KBM-7 (cell line): ENCODE results near the gene ACTN1.
"Not testable (repeated sequence)": the region's sequence is repeated elsewhere in the genome, so short reads cannot be mapped to it uniquely, and the experiment has no call there.

ENCODE experiments used
- DNase-seq: peaks from one replicate; pipeline ENCODE4 v3.0.0-alpha.2; 2015
- in situ Hi-C: fragments of 300-500 bp; cut with MboI; formaldehyde crosslinking; loops from 2 replicates; pipeline ENCODE4 v1.14.3; 2020; ENCODE audit warnings: low sequenced_read_pairs, low pct_unique_long_range_greater_than_20kb, mixed read lengths

Gene ACTN1

DNA sequence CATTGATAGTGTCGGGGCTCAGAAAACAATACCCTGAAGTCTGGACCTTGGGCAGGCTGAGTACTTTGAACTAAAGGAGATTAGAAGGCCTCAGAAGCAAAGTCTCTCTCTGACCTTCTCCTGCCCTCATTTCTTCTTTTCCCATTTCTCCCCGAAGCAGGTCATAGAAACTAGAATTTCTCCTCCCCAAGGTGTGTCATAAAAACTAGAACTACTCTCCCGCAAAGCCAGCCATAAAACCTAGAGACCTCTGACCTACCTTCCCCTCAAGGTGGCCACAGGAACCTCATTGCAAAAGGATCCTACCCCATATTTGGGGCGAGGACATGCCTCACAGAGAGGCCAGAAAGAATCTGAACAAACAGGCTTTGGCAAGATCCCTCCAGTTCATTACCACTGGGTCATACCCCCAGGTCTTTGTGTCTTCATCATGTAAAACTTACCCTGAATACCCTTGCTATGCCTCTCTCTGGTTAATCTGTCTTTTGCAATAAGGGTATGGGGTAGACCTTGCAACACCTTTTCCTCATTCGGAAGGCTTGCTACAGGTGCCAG, 121.5 kb downstream of the ACTN1 start:
- in situ Hi-C loops: no loop called here
- no peak for DNase-seq

DNA sequence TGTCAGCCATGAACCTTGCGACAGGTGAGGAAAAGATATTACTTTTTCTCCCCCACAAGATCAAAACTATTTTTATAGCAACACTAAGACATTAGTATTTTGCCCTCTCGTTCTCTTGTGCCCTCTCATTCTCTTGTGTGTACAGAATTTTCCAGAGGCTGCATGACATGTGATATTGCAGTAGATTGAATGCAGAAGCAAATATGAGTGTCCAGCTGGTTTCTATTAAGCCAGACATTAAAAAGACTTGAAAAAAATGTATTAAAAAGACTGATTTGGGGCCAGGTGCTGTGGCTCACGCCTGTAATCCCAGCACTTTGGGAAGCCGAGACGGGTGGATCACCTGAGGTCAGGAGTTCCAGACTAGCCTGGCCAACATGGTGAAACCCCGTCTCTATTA, 122.5 kb downstream of the ACTN1 start:
- DNase-seq: no peak
- in situ Hi-C loops: no loop called here

DNA sequence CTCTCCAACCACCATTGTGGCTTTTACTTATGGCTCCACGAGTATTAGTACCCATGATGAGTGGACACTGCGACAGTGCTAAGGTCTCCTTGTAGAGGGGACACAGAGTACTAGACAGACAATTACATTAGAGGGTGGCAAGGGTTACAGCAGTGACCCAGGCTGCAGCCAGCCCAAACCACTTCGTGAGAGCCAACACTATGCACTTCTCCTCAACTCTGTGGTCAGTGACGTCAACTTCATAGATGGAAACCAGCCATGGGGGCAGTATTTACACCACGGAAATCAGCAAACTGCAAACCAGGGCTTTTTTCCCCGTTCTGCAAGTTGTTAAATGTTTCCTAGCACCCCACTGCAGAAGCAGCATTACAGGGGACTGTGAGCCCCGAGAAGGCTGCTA, 124.7 kb downstream of the ACTN1 start:
- in situ Hi-C loops: no loop called here
- DNase-seq: no peak

DNA sequence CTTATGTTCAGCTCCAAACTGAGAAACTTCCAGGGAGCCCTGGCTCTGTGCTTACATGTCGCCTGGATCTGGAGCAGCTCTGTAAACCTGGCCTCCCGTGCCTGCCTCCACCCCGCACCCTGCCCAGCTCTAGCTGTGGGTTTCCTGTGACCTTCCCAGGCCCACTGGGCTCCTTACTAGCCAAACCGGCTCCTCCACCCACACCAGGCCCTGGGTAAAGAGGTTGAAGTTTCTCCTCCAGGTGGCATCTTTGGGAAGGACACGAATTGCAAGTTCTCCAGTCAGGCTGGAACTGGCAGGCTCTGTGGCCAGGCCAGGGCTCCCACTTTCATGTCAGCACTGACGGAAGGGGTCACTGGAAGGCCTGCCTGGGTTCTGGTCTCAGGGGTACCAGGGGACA, 125.4 kb downstream of the ACTN1 start:
- no peak for DNase-seq
- in situ Hi-C loops: no loop called here

DNA sequence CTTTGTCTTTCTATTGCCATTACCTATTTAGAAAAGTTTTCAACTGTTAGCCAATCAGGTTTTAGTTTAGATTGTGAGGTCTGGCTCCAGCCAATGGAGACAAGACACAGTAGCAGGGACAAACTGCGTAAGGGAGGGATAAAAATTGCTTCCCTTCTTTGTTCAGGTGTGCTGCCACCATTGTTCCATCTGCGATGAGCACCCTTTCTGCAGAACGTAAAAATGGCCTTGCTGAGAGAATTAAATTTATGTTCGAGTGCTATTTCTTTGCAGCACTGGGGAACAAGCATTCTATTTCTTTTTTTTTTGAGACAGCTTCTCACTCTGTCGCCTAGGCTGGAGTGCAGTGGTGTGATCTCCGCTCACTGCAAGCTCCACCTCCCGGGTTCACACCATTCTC, 126.6 kb downstream of the ACTN1 start:
- DNase-seq, in situ Hi-C loops: not testable (repeated sequence)

DNA sequence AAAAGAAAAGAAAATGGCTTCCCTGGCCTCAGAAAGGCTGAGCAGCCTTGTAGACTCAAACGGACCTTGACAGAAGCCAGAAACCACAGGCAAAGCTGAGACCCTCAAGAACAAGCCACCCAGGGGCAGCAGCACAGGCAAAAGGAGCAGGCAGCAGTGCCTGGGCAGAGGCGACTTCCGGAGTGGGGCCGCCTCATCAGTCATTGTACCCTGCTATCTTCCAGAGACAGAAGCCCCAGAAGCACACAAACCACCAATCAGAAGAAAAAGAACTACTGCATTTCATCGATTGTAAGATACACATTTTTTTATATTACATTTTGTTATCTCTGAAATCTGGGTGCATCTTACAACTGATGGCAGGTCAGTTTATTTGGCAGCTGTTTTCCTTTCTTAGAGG, 128.0 kb downstream of the ACTN1 start:
- DNase-seq: no peak
- in situ Hi-C loops: no loop called here

DNA sequence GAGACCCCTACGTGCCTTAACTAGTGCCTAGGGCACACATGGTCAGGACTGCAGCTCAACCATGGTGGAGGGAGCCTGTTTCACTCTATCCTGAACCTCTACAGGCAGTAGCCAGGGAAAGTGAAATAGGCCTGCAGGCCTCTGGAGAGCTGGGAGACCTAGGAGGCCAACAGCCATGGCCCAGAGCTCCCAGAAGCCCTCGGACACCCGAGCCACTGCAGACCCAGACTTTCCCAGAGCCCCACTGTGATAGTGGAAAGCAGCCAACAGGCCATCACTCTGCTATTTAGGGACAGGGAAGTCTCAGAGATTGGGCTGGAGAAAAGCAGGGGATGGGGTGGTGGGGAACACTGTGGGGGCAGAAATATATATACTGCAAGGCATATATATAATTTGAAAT, 129.7 kb downstream of the ACTN1 start:
- no peak for DNase-seq
- in situ Hi-C loops: no loop called here

DNA sequence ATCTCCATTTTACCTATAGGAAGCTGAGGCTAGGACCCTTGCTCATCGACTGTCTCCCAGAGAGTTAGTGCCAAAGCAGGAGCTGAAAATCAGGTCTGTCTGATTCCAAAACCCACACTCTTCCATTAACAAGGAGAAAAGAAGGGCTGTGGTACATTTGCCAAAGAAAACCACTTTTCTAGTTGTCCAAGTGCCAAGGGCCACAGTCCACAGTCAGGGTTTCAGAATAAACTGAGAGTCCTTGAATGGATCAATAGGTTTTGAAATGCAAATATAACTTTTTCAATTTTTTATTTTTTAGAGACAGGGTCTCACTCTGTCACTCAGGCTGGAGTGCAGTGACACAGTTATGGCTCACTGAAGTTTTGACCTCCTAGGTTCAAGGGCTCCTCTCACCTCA, 130.8 kb downstream of the ACTN1 start:
- in situ Hi-C loops: no loop called here

DNA sequence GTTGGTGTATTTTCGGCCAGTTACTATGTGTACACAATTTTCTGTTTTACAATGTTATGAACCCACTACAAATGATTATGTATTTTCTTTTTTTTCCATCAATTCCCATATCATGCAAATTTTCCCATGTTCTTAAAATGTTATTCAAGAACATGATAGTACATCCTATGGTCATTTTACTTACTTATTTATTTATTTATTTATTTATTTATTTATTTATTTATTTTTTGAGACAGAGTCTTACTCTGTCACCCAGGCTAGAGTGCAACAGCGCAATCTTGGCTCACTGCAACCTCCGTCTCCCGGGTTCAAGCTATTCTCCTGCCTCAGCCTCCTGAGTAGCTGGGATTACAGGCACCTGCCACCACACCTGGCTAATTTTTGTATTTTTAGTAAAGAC, 131.5 kb downstream of the ACTN1 start:
- in situ Hi-C loops, DNase-seq: not testable (repeated sequence)

More for the DNA sequence above, 130.8 kb downstream of the ACTN1 start:
- no peak for DNase-seq

DNA sequence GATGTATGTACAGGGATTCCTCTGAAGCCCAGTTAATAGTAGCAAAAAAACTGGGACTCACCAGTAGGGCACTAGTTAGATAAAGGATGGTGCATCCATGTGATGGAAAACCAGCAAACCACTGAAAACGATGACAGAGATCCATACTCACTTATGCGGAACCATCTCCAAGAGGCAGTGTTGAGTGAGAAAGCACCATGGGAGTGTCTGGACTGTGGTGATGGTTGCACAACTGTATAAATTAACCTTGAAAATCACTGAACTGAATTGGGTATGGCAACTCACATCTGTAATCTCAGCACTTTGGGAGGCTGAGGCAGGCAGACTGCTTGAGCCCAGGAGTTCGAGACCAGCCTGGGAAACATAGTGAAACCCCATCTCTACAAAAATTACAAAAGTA, 132.6 kb downstream of the ACTN1 start:
- in situ Hi-C loops: no loop called here
- DNase-seq: no peak

DNA sequence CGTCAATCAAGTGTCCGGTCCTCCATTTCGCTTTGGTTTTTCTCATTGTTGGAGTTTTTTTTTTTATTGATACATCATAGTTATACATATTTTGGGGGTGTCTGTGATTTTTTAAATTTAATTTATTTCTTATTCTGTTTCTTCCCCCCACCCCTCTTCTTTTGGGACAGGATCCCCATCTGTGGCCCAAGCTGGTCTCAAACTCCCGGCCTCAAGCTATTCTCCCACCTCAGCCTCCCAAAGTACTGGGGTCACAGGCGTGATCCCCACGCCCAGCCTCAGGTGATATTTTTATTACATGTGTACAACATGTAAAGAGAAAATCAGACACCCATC, 134.9 kb downstream of the ACTN1 start:
- no peak for DNase-seq
- in situ Hi-C loops: no loop called here

DNA sequence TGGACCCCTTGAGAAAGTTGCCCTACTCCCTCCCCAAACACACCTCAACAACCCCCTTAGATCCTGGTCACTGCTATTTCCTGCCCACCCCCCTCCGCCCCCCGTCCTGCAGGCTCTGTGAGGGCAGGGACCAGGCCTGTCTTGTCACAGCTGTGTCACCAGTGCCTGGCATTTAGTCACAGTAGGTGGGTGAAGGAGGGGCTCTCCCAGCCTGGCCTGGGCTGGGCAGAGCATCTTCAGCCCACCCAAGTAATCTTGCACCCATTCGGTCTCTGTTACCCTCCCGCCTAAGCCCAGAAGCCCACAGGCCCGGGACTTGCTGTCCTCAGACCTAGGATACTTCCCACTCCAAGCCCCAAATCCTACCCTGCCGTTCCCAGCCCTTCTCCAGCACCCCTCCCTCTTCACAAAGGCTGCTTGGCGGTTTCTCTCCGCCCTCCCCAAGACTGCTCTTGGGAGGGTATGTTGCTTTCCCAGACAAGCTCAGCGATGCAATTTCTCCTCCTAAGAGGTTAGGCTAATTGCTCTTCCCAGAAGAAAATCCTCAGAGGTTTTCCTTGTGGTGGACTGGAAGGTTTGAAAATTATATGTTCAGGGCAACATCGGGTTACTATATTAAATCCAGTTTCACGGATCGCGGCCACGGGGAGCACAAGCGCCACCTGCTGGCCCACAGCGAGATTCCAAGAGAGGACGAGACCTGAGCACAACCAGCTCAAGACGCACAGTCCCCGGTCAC, 135.5 kb downstream of the ACTN1 start:
- DNase-seq: peak; percentile 77
- in situ Hi-C loops: no loop called here

DNA sequence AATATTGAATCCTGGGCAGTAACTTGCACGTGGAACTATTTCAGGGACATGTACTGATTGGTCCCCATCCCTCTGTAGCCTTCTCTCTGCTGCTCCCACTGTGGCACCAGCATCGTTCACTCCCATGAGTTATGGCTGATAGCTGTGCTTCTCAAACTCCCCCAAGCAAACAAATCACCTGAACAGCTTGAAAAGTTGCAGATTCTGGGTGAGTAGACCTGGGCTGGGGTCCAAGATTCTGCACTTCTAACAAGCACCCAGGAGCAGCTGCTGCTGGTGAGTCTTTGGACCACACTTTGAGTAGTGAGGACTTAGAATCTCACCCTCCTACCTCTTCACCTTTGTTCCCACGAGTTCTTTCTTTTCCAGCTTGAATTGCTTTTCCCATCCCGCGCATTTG, 136.8 kb downstream of the ACTN1 start:
- in situ Hi-C loops: no loop called here
- DNase-seq: no peak

DNA sequence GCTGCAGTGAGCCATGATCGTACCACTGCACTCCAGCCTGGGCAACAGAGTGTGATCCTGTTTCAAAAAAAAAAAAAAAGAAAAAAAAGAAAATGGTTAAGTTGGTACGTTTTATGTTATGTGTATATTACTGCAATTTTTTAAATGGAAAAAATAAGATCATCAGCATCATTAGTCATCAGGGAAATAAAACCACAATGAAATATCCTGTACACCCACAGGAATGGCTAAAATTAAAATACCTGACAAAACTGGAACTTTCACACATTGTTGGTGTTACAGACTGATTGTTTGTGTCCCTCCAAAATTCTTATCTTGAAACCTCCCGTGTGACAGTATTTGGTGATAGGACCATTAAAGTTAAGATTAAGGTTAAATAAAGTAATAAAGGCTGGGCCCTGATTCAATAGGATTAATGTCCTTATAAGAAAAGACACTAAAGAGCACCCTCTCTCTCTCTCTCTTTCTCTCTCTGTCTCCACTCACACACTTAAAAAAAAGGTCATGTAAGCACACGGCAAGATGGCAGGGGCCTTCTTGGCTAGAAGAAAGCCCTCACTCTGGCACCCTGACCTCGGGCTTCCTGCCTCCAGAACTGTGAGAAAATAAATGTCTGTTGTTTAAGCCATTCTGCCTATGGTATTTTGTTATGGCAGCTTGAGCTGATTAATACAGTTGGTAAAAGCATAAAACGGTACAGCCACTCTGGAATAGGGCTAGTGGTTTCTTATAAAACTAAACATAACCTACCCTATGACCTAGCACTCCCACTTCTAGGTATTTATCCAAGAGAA, 137.9 kb downstream of the ACTN1 start:
- in situ Hi-C loops: no loop called here
- DNase-seq: no peak

DNA sequence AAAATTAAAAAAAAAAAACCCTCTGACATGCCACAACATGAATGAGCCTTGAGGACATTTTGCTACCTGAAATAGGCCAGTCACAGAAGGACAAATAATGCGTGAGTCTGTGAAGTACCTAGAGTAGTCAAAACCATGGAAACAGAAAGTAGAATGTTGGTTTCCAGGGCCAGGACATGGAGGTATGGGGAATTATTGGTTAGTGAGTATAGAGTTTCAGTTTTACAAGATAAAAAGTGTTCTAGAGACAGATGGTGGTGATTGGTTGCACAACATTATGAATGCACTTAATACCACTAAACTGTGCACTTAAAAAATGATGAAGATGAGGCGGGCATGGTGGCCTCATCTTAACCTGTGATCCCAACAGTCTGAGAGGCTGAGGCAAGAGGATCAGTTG, 138.6 kb downstream of the ACTN1 start:
- in situ Hi-C loops: no loop called here
- DNase-seq: no peak

DNA sequence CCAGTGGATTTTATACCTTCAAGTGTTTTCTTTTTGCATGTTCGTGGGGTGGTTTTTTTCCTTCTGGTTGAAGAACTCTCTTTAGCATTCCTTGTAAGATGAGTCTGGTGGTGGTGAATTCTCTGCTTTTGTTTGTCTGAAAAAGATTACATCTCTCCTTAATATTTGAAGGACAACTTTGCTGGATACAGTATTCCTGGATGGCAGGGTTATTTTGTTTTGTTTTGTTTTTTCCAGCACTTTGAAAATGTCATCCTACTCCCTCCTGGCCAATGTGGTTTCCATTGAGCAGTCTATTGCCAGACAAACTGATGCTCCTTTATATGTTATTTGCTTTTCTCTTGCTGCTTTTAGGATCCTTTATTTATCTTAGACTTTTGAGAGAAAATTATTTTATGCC, 143.0 kb downstream of the ACTN1 start:
- in situ Hi-C loops: no loop called here
- DNase-seq: no peak

DNA sequence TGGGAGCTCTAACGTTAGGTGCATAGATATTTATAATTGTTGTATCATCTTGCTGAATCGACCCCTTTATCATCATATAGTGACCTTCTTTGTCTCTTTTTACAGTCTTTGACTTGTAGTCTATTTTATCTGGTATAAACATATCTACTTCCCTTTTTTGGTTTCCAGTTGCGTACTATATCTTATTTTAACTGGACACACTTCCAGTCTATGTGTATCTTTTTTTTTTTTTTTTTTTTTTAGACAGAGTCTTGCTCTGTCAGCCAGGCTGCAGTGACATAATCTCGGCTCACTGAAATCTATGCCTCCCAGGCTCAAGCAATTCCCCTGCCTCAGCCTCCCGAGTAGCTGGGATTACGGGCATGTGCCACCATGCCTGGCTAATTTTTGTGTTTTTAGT, 144.3 kb downstream of the ACTN1 start:
- in situ Hi-C loops: no loop called here
- peak; percentile 26 for DNase-seq

DNA sequence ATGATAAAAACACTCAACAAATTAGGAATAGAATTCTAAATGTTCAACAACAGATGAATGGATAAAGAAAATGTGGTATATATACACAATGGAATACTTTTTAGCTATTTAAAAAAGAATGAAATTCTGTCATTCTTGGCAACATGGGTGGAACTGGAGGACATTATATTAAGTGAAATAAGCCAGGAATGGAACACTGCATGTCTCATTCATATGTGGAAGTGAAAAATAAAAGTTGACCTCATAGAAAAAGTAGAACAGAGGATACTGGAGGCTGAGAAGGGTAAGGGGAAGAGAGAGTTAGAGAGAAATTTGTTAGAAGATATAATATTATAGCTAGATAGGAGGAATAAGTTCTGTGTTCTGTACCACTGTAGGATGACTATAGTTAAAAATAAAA, 150.4 kb downstream of the ACTN1 start:
- DNase-seq: no peak
- in situ Hi-C loops: no loop called here

DNA sequence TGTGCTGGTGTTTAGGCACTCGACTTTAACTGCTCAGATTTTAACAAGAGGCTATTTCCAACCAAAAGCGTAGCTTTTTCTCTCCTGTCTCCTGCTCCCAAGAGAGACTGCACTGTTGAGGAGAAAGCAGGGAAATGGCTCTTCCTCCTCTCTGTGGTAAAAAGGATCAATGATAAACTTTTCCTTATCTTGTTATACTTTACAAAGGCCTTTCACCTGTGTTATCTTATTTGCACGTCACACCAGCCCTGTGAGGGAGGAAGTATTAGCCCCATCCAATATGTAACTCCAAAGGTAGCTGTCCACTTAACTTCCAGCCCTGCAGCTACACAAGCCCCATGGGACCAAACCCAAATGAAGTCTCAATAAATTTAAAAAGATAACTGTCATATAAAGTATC, 153.4 kb downstream of the ACTN1 start:
- no peak for DNase-seq
- in situ Hi-C loops: no loop called here

DNA sequence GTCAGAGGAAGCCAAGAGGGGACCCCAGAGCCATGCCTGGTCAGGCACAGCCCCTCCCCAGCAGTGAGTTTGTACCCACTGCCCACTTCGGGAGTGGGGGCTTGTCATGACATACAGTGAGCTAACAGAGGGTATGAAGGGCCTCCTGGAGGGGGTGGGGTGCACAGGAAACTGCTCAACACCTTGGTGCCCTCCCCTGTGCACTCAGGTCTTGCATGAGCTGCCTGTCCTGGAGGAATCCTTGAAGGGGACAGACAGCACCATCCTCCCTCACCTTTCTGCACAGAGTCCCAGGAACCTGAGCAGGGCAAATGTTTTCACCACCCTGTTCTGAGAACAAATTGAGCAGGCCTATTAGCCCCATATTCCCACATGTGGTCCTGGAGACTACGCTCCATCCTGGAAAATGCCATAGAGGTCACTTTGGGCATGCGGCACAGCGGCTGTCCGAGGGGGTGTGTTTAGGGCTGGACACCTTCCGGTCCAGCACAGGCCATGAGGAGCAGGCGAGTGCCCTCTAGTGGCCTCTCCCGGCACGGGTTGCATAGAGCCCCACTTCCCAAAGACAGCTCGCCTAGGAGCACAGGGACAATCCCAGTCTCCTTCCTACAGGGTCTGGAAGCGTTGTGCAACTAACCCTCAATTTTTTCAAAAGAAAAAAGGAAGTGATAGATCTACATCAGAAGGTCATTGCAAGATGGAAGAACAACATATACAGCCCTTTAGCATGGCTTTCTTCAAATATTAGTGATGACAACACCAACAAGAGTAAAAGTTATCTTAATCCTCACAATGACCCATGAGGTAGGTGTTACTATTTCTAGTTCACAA, 154.4 kb downstream of the ACTN1 start:
- peak; percentile 75 for DNase-seq

More for the DNA sequence above, 154.4 kb downstream of the ACTN1 start:
- in situ Hi-C loops: loop anchor here (25.0 kb wide), 2 partner anchors 587 to 887 kb away; no protein-coding TSS in a partner anchor
